ENCODE results near the gene EVX2.

- no peak for TF ChIP-seq CTCF (conservative IDR thresholded peaks at IDR 0.05; ENCODE audit: low read depth, low read length)
- TF ChIP-seq EZH2 (IDR thresholded peaks at IDR 0.05; ENCODE audit: low read length, unreplicated experiment): no peak
These were observed 22.2 kb upstream of the EVX2 start for GRCh38 chr2:176105730-176106580.

Data from PC-3 (cell line).